K562 (cell line): Measurements from ENCODE around the gene RNF43. TPM values are rescaled to one million over a fixed set of nuclear protein-coding genes. Genes with fewer than 3 reads are reported as not detected.
A peak's percentile ranks its signal among the peaks of the same experiment; 100 is the strongest.

Source experiments
- ARID1B ChIP-seq: fragments of 450-650 bp; IDR thresholded peaks from 2 replicates; pipeline ENCODE4 v1.6.1; 2016; ENCODE audit warnings: antibody characterized with exemption, mild to moderate bottlenecking, inconsistent platforms
- ATF2 ChIP-seq: sonication (generic); formaldehyde crosslinking; IDR thresholded peaks from 2 replicates; pipeline ENCODE4 v1.8.1; 2022; ENCODE audit warnings: missing genetic modification reagents
- ATF7 ChIP-seq: fragments of 450-650 bp; IDR thresholded peaks from 2 replicates; pipeline ENCODE4 v1.7.1; 2014; ENCODE audit warnings: mild to moderate bottlenecking, moderate library complexity
- CTBP1 ChIP-seq: fragments of 450-650 bp; IDR thresholded peaks from 2 replicates; pipeline ENCODE4 v1.6.1; 2016; ENCODE audit warnings: borderline replicate concordance
- DPF2 ChIP-seq: fragments of 450-650 bp; IDR thresholded peaks from 2 replicates; pipeline ENCODE4 v1.6.1; 2016
- FOXA1 ChIP-seq: fragments of 450-650 bp; IDR thresholded peaks from 2 replicates; pipeline ENCODE4 v1.6.1; 2016; ENCODE audit warnings: mild to moderate bottlenecking, borderline replicate concordance
- FOXA3 ChIP-seq, 2 experiments: fragments of 450-650 bp in 1 of 2; sonication (generic) in 1 of 2; formaldehyde crosslinking; IDR thresholded peaks in 1 of 2; conservative IDR thresholded peaks in 1 of 2; 2 replicates each; pipeline versions ENCODE4 v1.4.0 to v1.8.0; 2020 to 2022; ENCODE audit warnings: mild to moderate bottlenecking in 2 of 2, missing genetic modification reagents in 1 of 2
- GATAD2A ChIP-seq: fragments of 450-650 bp; IDR thresholded peaks from 2 replicates; pipeline ENCODE4 v1.6.1; 2017
- HDAC2 ChIP-seq: fragments of 450-650 bp; IDR thresholded peaks from 2 replicates; pipeline ENCODE4 v1.6.1; 2016; ENCODE audit warnings: mild to moderate bottlenecking
- HOXB6 ChIP-seq: fragments of 250-450 bp; sonication (Bioruptor Pico); IDR thresholded peaks from 2 replicates; pipeline ENCODE4 v1.5.1; 2022; ENCODE audit warnings: mild to moderate bottlenecking, borderline replicate concordance
- IFI16 ChIP-seq: fragments of 250-450 bp; sonication (Bioruptor Pico); IDR thresholded peaks from 2 replicates; pipeline ENCODE4 v2.1.2; 2022; ENCODE audit warnings: mild to moderate bottlenecking, inconsistent platforms
- KHSRP ChIP-seq: fragments of 450-650 bp; IDR thresholded peaks from 2 replicates; pipeline ENCODE4 v1.6.1; 2017
- KLF16 ChIP-seq: IDR thresholded peaks from 2 replicates; pipeline ENCODE4 v1.6.1; 2016; ENCODE audit warnings: antibody characterized with exemption
- LCOR ChIP-seq: sonication (generic); formaldehyde crosslinking; IDR thresholded peaks from 2 replicates; pipeline ENCODE4 v1.8.0; 2022; ENCODE audit warnings: mild to moderate bottlenecking, missing genetic modification reagents
- NCOR1 ChIP-seq: fragments of 450-650 bp; IDR thresholded peaks from 2 replicates; pipeline ENCODE4 v1.6.1; 2016; ENCODE audit warnings: mild to moderate bottlenecking, moderate library complexity
- NEUROD1 ChIP-seq: fragments of 150-350 bp; IDR thresholded peaks from 2 replicates; pipeline ENCODE4 v1.6.1; 2014; ENCODE audit warnings: borderline replicate concordance, low read length, low read depth; ENCODE audit not compliant: partially characterized antibody
- NFIX ChIP-seq: fragments of 250-450 bp; sonication (Bioruptor Pico); IDR thresholded peaks from 2 replicates; pipeline ENCODE4 v1.4.0; 2020; ENCODE audit warnings: low read depth, mild to moderate bottlenecking, moderate library complexity
- NRF1 ChIP-seq, 2 experiments: fragments of 450-650 bp; IDR thresholded peaks in 1 of 2; conservative IDR thresholded peaks in 1 of 2; 2 replicates each; pipeline ENCODE4 v1.6.1; 2014; ENCODE audit warnings: mild to moderate bottlenecking in 2 of 2
- PCBP2 ChIP-seq: fragments of 200-400 bp; formaldehyde crosslinking; IDR thresholded peaks from 2 replicates; pipeline ENCODE4 v1.6.1; 2018; ENCODE audit warnings: low read length, low read depth, mild to moderate bottlenecking, moderate library complexity; ENCODE audit not compliant: poor library complexity, severe bottlenecking
- RB1 ChIP-seq: fragments of 450-650 bp; IDR thresholded peaks from 2 replicates; pipeline ENCODE4 v1.6.1; 2017; ENCODE audit warnings: low read depth, mild to moderate bottlenecking
- RCOR1 ChIP-seq, 2 experiments: IDR thresholded peaks; 2 replicates each; pipeline ENCODE4 v1.6.1; 2012; ENCODE audit warnings: low read depth in 2 of 2, low read length in 2 of 2, borderline replicate concordance in 1 of 2, improper control_type of control experiment in 1 of 2
- SMARCA4 ChIP-seq: fragments of 450-650 bp; IDR thresholded peaks from 2 replicates; pipeline ENCODE4 v1.6.1; 2016
- SMARCC2 ChIP-seq: fragments of 450-650 bp; IDR thresholded peaks from 2 replicates; pipeline ENCODE4 v1.6.1; 2017; ENCODE audit warnings: antibody characterized with exemption, moderate library complexity, mild to moderate bottlenecking, low read depth
- SRF ChIP-seq, 2 experiments: fragments of 250-450, 450-650 bp in 1 of 2; sonication (Bioruptor Pico) in 1 of 2; sonication (generic) in 1 of 2; formaldehyde crosslinking; IDR thresholded peaks; 2 replicates each; pipeline versions ENCODE4 v1.5.0 to v1.5.1; 2020 to 2022; ENCODE audit warnings: mild to moderate bottlenecking in 1 of 2, missing genetic modification reagents in 1 of 2
- TCF3 ChIP-seq: sonication (generic); formaldehyde crosslinking; IDR thresholded peaks from 2 replicates; pipeline ENCODE4 v1.4.0; 2020; ENCODE audit warnings: mild to moderate bottlenecking, missing genetic modification reagents
- TCF7 ChIP-seq: sonication (generic); IDR thresholded peaks from 2 replicates; pipeline ENCODE4 v1.6.1; 2016; ENCODE audit warnings: antibody characterized with exemption, borderline replicate concordance
- TEAD1 ChIP-seq, 2 experiments: fragments of 450-650 bp in 1 of 2; sonication (generic) in 1 of 2; formaldehyde crosslinking; IDR thresholded peaks; 2 replicates each; pipeline versions ENCODE4 v1.4.0 to v1.8.0; 2020 to 2022; ENCODE audit warnings: mild to moderate bottlenecking in 2 of 2, missing genetic modification reagents in 1 of 2
- ZBTB5 ChIP-seq: fragments of 450-650 bp; IDR thresholded peaks from 2 replicates; pipeline ENCODE4 v1.6.1; 2017; ENCODE audit warnings: antibody characterized with exemption
- polyA plus RNA-seq, 8 experiments: library from polyadenylated mRNA; depleted of rRNA in 4 of 8; stranded (reverse) in 5 of 8; unstranded in 3 of 8; fragments of >200 nt; fragmentation: Nextera tagmentation in 2 of 8; fragmentation: Illumina TruSeq in 1 of 8; extraction: Ambion mirVana in 2 of 8; extraction: Trizol in 1 of 8; gene quantifications; 2 replicates each; pipeline versions ENCODE4 v1.2.1 to v1.2.3, GENCODE V29; 2011 to 2014; ENCODE audit warnings: inconsistent platforms in 1 of 8, missing spikeins in 1 of 8
- total RNA-seq, 7 experiments: library from RNA; depleted of rRNA in 6 of 7; stranded (reverse); fragments of >200 nt in 6 of 7; fragmentation: Illumina TruSeq in 2 of 7; extraction: Trizol in 2 of 7; gene quantifications; 2 replicates each; pipeline versions ENCODE4 v1.2.1 to v1.2.3, GENCODE V29; 2011 to 2021; ENCODE audit warnings: low replicate concordance in 1 of 7

Gene RNF43
- total and polyA plus RNA-seq, 9 of the 15 experiments (the other 6 are each of a cell fraction or from before 2014, with no cell fraction given), result 0.29 to 2.7 (median 1.4) TPM

- 0 out of 2 replicates have a peak, but pooled peaks have one; percentile 42 for TF ChIP-seq NFIX (CRISPR knock-in tag)
- 0 out of 4 replicates have a peak, but pooled peaks of 1 of the 2 experiments have one; percentile 39 for TF ChIP-seq SRF (CRISPR knock-in tag; IDR thresholded peaks at IDR 0.05)
- TF ChIP-seq HDAC2, result peak; percentile 59; the same call in 1 of the 2 replicates
- 0 out of 2 replicates have a peak, but pooled peaks have one; percentile 23 for TF ChIP-seq GATAD2A
- peak; percentile 77 for TF ChIP-seq SMARCA4
- peak; percentile 67; the same call in 1 of the 2 replicates for TF ChIP-seq ATF7
- peak; percentile 70 to 74; a peak in 2 of 4 replicates for TF ChIP-seq TEAD1 (CRISPR knock-in tag; IDR thresholded peaks at IDR 0.05)
- no peak for TF ChIP-seq IFI16 (CRISPR knock-in tag)
- TF ChIP-seq TCF3 (CRISPR knock-in tag), result peak; percentile 25; the same call in 1 of the 2 replicates
- TF ChIP-seq DPF2, result peak; percentile 82
- peak; percentile 89 for TF ChIP-seq TCF7
- peak in 1 of 2 experiments; percentile 76; a peak in 1 of 4 replicates for TF ChIP-seq RCOR1 (IDR thresholded peaks at IDR 0.05; ENCODE audit: borderline replicate concordance in 1 of 2, low read depth in 2 of 2, low read length in 2 of 2)
- no peak for TF ChIP-seq PCBP2
- TF ChIP-seq NEUROD1, result peak; percentile 23
- peak; percentile 97 to 98 for TF ChIP-seq FOXA3 (CRISPR knock-in tag; conservative IDR thresholded peaks at IDR 0.05 in 1 of 2, IDR thresholded peaks at IDR 0.05 in 1 of 2)
- no peak for TF ChIP-seq ZBTB5
- TF ChIP-seq RB1, result peak; percentile 18; the same call in 1 of the 2 replicates
- peak in 1 of 2 experiments; percentile 32; a peak in 1 of 4 replicates for TF ChIP-seq NRF1 (conservative IDR thresholded peaks at IDR 0.05 in 1 of 2, IDR thresholded peaks at IDR 0.05 in 1 of 2)
- no peak for TF ChIP-seq KLF16
- no peak for TF ChIP-seq HOXB6 (CRISPR knock-in tag)
- peak; percentile 90 for TF ChIP-seq CTBP1
- TF ChIP-seq ARID1B, result peak; percentile 78
- TF ChIP-seq FOXA1, result peak; percentile 72; the same call in 1 of the 2 replicates
- 0 out of 2 replicates have a peak, but pooled peaks have one; percentile 56 for TF ChIP-seq SMARCC2
- TF ChIP-seq ATF2, result no peak
- no peak for TF ChIP-seq KHSRP
- TF ChIP-seq LCOR (CRISPR knock-in tag), result 0 out of 2 replicates have a peak, but pooled peaks have one; percentile 18
- TF ChIP-seq NCOR1, result peak; percentile 24; the same call in 1 of the 2 replicates
These were observed 25.9 kb downstream of the RNF43 start (continued) for GRCh38 chr17:58391302-58391984.
